Stimulated activated naive CD4-positive, alpha-beta T cell treated with Interleukin-2 at 50 U/mL for 16 hours (primary cell): Measurements from ENCODE around the gene ZBTB32.

Source experiments
- DNase-seq: peaks from one replicate; lab custom pipeline; 2025; lab: John Stamatoyannopoulos, UW

The ZBTB32 gene

DNA sequence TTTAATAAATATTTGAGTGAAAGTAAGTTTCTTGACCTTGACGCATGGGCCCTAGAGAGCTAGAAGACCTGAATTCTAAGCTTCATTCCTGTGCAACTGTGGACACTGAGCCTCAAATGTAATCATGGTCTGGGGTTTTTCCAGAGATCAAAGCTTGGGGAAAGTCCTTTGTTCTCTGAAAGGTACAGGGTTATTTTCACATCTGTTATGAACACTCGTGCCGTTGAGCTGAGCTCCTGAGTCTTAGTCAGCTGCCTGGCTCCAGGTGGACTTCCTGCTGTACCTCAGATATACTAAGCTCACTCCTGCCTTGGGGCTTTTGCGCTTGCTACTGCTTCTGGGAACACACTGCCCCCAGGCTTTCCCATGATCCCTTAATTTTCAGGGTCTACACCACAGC is 7.5 kb upstream of the ZBTB32 start:
- DNase-seq = no peak

DNA sequence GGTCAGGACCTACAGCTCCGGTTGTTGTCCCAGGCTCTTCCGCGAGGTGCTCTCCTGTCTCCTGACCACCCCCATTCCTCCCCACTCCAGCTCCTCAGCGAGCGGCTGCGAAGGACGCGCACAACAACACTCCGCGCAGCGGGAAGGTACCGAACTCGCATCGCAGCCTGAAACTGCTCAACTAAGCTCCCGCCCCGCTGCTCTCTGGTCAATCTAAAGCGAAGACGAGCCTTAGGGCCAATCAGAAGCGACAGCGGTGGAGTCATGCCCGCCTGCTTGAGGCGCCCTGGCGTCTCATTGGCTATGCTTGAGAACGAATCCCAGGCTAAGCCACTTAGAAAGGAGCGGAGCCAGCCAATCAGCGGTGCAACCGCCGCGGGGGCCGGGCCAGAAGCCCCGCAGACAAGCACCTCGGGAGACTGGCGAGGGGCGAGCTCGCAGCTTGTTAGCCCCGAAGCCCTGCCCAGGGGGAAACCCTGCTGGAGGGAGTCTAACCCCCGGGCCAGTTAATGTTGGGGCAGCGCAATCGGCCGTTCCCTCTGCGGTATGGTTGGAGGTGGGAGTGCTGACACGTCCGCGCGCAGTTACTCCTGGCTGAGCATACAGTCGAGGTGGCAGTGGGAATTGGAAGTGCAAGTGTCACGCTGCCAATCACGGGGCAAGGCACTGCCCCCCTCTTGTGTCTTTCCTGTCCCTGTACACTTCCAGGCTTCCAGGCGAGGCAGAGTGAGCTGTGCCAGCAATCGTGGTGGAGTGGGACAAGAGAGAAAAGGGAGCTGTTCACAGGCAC is 1.9 kb upstream of the ZBTB32 start:
- peak; percentile 94 for DNase-seq

DNA sequence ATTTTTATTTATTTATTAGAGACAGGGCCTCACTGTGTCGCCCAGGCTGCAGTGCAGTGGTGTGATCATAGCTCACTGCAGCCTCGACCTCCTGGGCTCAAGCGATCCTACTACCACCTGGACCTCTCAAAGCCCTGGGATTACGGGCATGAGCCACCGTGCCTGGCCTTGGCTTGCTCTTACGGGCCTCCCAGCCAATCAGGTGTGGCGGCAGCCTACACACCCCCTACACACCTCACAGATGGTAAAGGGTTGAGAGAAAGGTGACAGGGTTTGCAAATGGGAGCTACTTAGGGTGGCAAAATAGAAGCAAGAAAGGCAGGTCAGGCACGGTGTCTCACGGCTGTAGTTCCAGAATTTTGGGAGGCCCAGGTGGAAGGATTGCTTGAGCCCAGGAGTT is 1.0 kb upstream of the ZBTB32 start:
- DNase-seq = no peak

DNA sequence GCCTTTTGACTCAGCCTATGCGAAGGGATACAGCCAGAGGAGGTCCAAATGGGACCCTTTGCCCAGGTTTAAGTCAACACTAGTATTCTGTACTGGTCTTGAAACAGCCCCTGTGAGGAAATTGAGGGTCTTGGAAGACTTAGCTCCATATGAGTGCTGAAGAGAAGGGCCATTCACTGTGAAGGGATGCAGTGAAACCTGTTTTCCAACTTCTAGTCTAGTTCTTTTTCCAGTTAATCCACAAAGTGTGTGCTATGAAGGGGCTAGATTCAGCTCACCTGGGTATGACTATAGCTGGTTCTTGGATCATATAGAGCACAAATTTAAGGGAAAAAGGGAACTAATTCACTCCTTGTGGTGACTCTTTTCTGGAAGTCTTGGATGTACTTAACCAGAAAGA is 4.0 kb downstream of the ZBTB32 start:
- DNase-seq = no peak

DNA sequence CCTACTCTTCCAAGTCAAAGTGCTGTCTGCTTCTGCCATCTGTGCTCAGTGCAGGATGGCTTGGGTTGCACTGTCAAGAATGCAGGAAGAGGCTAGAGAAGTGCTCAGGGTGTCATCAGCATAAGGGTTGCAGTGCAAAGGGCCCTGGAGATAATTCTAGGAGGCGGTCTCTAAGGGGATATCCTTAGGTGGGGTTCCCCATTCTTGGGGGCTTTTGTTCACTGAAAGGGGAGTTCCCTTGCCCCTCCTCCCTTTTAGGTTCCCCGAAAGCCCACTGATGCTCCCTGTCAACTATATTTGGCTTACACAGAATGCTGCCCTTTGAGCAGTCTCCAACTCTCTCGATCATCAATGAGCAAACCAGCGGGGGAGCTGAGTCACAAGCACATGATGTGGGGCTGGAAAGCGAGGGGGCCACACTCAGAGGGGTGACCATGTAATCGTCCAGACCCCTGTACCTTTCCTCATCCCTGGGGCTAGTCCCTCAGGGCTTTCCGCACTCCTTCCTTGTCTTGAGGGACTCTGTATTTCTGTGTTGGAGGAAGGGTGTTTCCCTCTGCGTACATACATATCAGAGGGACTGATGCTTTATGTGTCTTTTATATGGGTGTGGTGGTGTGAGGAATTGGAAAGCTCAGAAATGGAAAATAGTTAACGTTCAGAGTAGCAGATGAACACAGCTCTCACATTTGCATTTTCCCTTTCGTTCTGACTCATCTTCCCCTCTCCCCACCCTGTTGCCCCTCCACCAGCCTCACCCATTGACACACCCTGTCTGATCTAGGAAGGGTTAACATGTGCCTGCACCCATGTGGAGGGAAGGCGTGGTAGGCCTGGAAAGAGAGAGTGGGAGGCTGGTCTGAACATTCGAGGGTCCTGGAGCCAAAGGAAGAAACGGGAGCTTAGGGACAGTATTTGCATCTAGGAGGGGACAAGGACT is 6.7 kb downstream of the ZBTB32 start:
- DNase-seq = peak; percentile 59

DNA sequence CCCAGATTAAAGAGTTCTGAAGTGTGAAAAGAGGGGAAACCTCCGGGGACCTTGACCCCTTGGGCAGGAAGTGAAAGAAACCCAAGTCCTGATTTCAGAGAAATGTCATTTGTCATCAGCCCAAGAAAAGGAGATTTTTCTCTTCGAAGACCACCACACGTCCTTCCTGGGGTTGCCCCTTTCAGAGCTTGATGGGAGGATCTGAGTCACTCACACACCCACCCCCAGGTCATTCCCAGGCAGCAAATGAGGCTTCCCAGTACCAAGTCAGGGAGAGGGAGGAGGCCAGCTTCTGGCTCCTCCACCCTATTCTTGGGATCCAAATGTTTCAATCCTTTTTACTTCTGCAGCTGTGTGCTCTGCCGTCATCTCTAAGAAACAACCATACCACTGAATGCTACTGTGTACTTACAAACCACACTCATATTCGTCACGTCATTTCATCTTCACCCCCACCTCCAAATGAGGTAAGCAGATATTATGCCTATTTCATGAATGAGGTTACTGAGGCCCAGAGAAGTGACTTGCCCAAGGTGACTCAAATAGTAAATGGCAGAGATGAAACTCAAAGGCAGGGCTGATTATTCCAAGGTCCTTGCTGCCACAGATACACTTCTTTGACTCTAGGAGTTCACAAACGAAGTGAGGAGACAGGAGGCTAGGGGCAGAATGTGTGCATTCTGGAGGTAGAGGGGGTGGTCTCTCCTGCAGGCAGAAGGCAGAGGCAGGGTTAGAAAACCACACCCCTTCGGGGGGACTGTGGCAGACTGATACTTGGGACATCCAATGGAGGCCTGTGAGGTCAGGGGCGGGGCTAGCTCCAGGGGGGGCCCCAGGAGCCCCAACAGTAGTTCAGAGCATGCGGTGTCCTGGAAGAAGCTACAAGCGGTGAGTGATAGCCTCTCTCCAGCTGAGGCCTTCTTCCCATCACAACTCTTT is 8.5 kb downstream of the ZBTB32 start:
- peak; percentile 53 for DNase-seq

DNA sequence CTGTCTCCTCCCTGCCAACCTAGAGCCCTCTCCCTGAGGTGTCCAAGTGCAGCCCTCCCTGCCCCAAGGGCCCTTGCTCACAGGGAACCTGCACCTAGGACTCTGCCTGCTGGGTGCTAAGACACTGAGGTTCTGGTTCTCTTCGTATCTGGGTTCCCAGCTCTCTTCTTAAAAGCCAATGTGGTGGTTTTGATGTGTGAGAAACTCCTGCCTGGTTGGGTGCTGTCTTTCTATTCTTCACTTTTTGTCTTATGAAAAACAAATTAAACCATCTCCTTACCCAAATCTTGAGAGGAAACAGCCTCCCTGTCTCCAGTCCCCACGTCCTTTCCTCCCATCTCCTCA is 9.1 kb downstream of the ZBTB32 start:
- no peak for DNase-seq

DNA sequence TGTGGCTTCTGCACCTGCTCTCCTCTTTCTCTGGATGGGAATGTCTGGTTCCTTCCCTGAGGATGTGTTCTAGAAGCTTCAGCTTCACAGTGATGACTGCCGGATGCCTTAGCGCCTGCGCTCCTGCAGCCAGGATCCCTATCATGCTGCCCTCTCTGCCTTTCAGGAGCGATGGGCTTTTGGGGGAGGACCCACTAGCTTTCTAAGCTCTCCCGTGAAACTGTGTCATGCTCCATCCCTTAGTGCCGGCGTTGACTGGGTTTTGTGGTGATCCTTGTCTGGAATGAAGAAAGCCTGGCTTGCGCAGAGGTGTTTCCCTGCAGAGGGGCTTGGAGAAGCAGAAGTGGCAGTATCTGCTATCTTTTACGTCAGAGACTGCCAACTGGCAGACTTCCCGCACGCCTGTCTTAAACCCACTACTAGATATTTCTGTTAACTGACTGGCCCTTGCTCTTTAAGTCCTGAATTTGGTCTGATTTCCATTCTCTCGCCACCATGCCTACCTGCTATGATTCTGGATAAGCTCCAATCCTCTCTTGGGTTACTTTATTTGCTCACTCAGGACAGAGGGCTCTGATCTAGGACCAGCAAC is 9.6 kb downstream of the ZBTB32 start:
- DNase-seq = no peak

DNA sequence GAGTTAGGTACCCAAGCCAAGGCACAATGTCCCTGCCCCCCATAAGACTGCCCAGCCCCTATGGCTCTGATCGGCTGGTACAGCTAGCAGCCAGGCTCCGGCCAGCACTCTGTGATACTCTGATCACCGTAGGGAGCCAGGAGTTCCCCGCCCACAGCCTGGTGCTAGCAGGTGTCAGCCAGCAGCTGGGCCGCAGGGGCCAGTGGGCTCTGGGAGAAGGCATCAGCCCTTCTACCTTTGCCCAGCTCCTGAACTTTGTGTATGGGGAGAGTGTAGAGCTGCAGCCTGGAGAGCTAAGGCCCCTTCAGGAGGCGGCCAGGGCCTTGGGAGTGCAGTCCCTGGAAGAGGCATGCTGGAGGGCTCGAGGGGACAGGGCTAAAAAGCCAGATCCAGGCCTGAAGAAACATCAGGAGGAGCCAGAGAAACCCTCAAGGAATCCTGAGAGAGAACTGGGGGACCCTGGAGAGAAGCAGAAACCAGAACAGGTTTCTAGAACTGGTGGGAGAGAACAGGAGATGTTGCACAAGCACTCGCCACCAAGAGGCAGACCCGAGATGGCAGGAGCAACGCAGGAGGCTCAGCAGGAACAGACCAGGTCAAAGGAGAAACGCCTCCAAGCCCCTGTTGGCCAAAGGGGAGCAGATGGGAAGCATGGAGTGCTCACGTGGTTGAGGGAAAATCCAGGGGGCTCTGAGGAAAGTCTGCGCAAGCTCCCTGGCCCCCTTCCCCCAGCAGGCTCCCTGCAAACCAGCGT is 10.4 kb downstream of the ZBTB32 start:
- no peak for DNase-seq

DNA sequence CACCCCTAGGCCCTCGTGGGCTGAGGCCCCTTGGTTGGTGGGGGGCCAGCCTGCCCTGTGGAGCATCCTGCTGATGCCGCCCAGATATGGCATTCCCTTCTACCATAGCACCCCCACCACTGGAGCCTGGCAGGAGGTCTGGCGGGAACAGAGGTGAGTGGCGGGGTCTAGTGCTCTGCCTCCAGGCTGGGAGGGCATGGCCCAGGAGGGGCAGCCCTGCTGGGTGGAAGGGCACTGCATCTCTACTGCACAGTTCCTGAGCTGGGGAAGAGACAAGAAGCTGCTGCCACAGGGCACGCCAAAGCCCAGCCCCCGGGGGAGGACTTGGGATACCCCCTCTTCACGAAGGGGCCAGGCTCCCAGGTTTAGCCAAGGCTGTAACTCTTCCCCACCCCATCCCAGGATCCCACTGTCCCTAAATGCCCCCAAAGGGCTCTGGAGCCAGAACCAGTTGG is 11.0 kb downstream of the ZBTB32 start:
- DNase-seq = no peak

DNA sequence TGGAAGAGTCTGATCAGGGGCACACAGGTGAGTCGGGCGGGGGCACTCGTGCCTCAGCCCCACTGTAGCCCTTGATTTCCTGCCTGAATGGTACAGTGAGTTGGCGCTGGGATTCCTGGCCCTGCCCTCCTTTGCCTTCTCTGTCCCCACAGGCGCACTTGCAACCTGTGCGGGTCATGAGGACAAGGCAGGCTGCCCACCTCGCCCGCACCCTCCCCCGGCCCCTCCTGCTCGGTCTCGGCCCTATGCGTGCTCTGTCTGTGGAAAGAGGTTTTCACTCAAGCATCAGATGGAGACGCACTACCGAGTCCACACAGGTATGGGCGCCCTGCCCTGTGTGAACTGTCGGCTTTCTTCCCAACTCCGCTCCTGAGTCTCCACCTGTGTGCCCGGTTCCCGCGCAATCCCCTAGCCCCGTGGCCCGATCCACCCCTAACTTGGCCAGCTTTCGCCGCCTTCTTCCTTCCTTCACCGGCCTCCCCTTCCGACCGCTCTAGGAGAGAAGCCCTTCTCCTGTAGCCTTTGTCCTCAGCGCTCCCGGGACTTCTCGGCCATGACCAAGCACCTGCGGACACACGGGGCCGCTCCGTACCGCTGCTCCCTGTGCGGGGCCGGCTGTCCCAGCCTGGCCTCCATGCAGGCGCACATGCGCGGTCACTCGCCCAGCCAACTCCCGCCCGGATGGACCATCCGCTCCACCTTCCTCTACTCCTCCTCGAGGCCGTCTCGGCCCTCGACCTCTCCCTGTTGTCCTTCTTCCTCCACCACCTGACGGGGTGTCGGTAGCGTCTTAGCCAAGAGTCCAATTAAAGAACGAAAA is 11.8 kb downstream of the ZBTB32 start:
- DNase-seq = no peak

DNA sequence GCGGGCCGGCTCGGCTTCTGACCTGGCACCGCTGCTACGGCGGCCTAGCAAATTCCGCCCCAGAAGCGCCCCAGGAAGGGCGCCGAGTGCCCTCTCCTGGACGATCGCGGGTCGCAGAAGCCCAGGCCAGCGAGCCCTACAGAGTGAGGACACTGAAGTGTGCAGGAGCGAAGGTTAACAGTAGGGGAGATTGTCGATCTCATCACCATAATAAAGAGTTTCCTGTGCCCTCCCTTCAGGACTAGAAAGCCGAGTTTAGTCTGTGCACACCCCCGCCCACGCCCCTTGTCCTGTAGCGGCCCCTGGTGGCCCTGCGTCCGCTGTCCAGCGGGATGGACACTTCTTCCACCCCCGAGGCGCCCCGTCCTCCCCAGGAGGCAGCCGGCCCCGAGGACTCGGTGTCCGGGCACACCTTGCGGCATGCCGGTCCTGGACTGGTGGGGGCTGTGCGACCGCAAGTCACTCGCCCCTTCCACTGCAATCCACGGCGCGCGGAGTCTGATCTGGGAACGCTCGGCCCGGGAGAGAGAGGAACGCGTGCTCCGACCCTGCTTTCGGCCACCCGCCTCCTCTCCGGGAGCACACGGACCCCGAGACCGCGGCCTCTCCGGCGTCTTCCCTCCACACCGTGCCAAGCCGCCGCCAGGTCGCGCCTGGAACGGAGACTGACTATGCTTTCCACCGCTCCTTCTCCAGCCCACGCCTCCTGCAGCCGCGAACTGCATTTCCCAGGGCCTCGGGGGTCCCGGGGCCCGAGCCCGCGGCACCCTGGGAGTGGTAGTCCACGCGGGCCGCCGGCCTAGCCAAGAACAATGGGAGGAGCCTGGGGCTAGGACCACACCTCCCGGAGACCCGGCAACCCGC is 12.7 kb downstream of the ZBTB32 start:
- DNase-seq = peak; percentile 98

DNA sequence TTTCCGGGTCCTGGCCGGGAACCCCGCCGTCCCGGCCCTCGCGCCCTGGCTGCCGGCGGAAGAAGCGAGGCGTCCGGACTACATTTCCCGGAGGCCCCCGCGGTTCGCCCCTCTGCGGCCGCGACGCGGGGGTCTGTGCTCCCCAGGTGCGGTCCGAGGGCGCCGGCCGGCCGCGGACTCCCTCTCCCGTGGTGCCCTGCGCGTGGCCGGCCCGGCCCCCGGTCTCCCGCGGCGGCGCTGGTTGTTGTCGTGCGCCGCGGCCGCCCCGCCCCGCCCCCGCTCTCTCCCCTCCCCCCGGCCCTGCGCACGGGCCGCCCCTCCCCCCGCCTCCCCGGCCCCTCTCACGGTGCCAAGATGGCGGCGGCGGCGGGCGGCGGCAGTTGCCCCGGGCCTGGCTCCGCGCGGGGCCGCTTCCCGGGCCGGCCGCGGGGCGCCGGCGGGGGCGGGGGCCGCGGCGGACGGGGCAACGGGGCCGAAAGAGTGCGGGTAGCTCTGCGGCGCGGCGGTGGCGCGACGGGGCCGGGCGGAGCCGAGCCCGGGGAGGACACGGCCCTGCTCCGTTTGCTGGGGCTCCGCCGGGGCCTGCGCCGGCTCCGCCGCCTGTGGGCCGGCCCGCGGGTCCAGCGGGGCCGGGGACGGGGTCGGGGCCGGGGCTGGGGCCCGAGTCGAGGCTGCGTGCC is 13.4 kb downstream of the ZBTB32 start, which contains the start of gene KMT2B:
KMT2B (plus strand) TSS at position 339 of the 680 bp plus-strand sequence; CDS start at position 355, 16 bp downstream.
- DNase-seq = no peak

DNA sequence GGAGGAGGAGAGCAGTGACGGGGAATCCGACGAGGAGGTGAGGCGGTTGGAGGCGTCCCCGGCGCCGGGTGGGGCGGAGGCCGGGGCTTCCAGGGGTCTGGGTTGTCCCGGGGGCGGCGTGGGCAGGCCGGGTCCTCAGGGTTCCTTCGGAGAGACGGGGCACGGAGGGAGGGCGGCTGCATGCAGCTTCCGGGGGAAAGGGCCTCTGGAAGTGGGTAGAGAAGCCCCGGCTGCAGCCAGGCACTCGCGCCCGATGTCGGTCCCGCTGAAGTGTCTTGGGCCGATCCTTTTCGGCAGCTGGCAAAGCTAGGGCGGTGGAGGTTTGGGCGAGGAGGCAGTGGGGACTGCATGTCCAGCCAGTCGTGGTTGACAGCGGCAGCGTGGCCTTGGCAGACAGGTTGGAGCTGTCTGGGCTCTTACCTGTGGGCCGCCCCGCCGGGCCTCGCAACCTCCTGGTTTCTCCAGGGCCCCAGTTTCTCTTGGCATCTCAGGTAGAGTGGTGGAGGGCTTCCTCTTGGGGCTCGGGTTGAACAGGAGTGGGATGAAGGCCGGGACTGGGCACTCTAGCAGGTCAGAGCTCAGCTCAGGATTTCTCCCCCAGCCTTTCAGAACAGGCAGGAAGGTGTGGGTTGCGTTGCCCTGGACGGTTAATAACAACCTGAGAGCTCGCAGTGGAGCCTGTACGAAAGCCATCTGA is 14.1 kb downstream of the ZBTB32 start:
- peak; percentile 45 for DNase-seq

DNA sequence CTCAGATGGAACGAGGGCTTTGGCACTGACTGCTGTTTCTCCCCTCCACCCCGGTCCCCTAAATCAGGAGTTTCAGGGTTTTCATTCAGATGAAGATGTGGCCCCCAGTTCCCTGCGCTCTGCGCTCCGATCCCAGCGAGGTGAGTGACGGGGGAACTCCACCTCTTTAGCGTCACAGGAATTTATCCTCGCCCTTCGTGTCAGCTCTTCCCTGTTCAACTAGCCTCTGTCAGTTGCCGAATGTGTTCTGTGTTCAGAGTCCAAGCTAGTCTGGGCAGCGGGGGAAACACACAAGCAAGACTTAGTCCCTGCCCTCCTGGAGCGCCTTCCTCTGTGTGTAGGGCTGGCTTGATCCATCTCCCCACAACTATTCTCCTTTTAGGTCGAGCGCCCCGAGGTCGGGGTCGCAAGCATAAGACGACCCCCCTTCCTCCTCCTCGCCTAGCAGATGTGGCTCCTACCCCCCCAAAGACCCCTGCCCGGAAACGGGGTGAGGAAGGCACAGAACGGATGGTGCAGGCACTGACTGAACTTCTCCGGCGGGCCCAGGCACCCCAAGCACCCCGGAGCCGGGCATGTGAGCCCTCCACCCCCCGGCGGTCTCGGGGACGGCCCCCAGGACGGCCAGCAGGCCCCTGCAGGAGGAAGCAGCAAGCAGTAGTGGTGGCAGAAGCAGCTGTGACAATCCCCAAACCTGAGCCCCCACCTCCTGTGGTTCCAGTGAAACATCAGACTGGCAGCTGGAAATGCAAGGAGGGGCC is 15.2 kb downstream of the ZBTB32 start:
- DNase-seq = no peak

DNA sequence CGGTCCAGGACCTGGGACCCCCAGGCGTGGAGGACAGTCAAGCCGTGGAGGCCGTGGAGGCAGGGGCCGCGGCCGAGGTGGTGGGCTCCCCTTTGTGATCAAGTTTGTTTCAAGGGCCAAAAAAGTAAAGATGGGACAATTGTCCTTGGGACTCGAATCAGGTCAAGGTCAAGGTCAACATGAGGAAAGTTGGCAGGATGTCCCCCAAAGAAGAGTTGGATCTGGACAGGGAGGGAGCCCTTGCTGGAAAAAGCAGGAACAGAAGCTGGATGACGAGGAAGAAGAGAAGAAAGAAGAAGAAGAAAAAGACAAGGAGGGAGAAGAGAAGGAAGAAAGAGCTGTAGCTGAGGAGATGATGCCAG is 15.8 kb downstream of the ZBTB32 start:
- DNase-seq = no peak

DNA sequence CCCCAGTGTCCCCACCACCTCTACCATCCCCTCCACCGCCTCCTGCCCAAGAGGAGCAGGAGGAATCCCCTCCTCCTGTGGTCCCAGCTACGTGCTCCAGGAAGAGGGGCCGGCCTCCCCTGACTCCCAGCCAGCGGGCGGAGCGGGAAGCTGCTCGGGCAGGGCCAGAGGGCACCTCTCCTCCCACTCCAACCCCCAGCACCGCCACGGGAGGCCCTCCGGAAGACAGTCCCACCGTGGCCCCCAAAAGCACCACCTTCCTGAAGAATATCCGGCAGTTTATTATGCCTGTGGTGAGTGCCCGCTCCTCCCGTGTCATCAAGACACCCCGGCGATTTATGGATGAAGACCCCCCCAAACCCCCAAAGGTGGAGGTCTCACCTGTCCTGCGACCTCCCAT is 16.3 kb downstream of the ZBTB32 start:
- no peak for DNase-seq
